SU-DHL-6 (cell line): Measurements from ENCODE around the gene PDZD4.

Experiments used
- H2AFZ ChIP-seq: fragments of 200-600 bp; sonication (generic); 2 replicates; pipeline ENCODE4 v1.6.1; 2014; ENCODE audit warnings: low read depth, mild to moderate bottlenecking, moderate library complexity, mixed read lengths, antibody characterized with exemption, low read length; ENCODE audit not compliant: severe bottlenecking
- H3F3A ChIP-seq: fragments of 200-600 bp; shearing (Covaris generic); 2 replicates; pipeline ENCODE4 v1.6.0; 2016; ENCODE audit warnings: antibody characterized with exemption, mild to moderate bottlenecking; ENCODE audit not compliant: insufficient read depth
- H3K27ac ChIP-seq: fragments of 200-600 bp; sonication (generic); 2 replicates; pipeline ENCODE4 v1.5.1; 2016; ENCODE audit warnings: low read depth, mild to moderate bottlenecking, low read length, moderate library complexity, mixed read lengths
- H3K27me3 ChIP-seq: fragments of 200-600 bp; sonication (generic), shearing (Covaris generic); 2 replicates; pipeline ENCODE4 v1.6.0; 2014; ENCODE audit warnings: mild to moderate bottlenecking, low read length
- H3K36me3 ChIP-seq: fragments of 200-600 bp; sonication (generic); 2 replicates; pipeline ENCODE4 v1.6.1; 2014; ENCODE audit warnings: mild to moderate bottlenecking, low read length, mixed read lengths
- H3K4me2 ChIP-seq: fragments of 300-600, 200-600 bp; shearing (Covaris generic), sonication (generic); 2 replicates; pipeline ENCODE4 v1.6.0; 2014; ENCODE audit warnings: low read length, low read depth, mild to moderate bottlenecking; ENCODE audit not compliant: poor library complexity, severe bottlenecking
- H3K4me3 ChIP-seq: fragments of 200-600 bp; sonication (generic); 2 replicates; pipeline ENCODE4 v1.5.1; 2014; ENCODE audit warnings: antibody characterized with exemption, low read length, mild to moderate bottlenecking, mixed read lengths; ENCODE audit not compliant: insufficient read depth, poor library complexity, severe bottlenecking
- H3K79me2 ChIP-seq: fragments of 200-600 bp; sonication (generic); 2 replicates; pipeline ENCODE4 v1.6.1; 2014; ENCODE audit warnings: mild to moderate bottlenecking, low read length, moderate library complexity; ENCODE audit not compliant: insufficient read depth
- H3K9ac ChIP-seq: fragments of 200-600 bp; sonication (generic); 2 replicates; pipeline ENCODE4 v1.7.0; 2014; ENCODE audit warnings: mild to moderate bottlenecking, low read length
- H3K9me2 ChIP-seq: fragments of 200-600 bp; sonication (generic); replicated peaks from 2 replicates; pipeline ENCODE4 v1.6.1; 2014; ENCODE audit warnings: low read length; ENCODE audit not compliant: insufficient read depth
- H3K9me3 ChIP-seq: fragments of 200-600 bp; sonication (generic); 2 replicates; pipeline ENCODE4 v1.6.1; 2014; ENCODE audit warnings: low read length, mixed read lengths; ENCODE audit not compliant: insufficient read depth
- H4K20me1 ChIP-seq: fragments of 200-600 bp; sonication (generic); 2 replicates; pipeline ENCODE4 v1.6.1; 2014; ENCODE audit warnings: low read depth, mild to moderate bottlenecking, antibody characterized with exemption, low read length, moderate library complexity, mixed read lengths
- EZH2phosphoT487 ChIP-seq: fragments of 200-600 bp; sonication (generic), shearing (Covaris generic); conservative IDR thresholded peaks from 2 replicates; pipeline ENCODE4 v1.6.1; 2018; ENCODE audit warnings: mild to moderate bottlenecking, antibody characterized with exemption, low read length, moderate library complexity, mixed read lengths
- TF ChIP-seq, protein P1 (sequence below): fragments of 200-600 bp; sonication (generic); IDR thresholded peaks from one replicate; pipeline ENCODE4 v1.5.1; 2017; ENCODE audit warnings: antibody characterized with exemption, mild to moderate bottlenecking, low read length, moderate library complexity; ENCODE audit not compliant: insufficient read depth, poor library complexity, severe bottlenecking

The PDZD4 gene

DNA sequence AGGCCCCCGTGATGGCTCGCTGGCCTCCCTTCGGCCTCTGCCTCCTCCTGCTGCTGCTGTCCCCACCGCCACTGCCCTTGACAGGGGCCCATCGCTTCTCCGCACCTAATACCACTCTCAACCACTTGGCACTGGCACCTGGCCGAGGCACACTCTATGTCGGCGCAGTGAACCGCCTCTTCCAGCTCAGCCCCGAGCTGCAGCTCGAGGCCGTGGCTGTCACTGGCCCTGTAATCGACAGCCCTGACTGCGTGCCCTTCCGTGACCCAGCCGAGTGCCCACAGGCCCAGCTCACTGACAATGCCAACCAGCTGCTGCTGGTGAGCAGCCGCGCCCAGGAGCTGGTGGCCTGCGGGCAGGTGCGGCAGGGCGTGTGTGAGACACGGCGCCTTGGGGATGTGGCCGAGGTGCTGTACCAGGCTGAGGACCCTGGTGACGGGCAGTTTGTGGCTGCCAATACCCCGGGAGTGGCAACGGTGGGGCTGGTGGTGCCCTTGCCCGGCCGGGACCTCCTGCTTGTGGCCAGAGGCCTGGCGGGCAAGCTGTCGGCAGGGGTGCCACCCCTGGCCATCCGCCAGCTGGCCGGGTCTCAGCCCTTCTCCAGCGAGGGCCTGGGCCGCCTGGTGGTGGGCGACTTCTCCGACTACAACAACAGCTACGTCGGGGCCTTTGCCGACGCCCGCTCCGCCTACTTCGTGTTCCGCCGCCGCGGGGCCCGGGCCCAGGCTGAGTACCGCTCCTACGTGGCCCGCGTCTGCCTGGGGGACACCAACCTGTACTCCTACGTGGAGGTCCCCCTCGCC is 63.3 kb downstream of the PDZD4 start:
- Histone ChIP-seq H3K27ac (no peak overlapping the region), H2AFZ (no peak overlapping the region), H3K4me2 (no peak overlapping the region), H3K79me2 (no peaks in the 10 kb centered on the region), H3K9me3 (no peaks in the 10 kb centered on the region), H3F3A (no peaks in the 10 kb centered on the region), H3K9ac (no peak overlapping the region), H4K20me1 (no peaks in the 10 kb centered on the region), H3K27me3 (no peaks in the 10 kb centered on the region), H3K9me2 (no peaks in the 10 kb centered on the region), H3K36me3 (no peaks in the 10 kb centered on the region), H3K4me3 (no peak overlapping the region)
- TF ChIP-seq, protein P1, sequence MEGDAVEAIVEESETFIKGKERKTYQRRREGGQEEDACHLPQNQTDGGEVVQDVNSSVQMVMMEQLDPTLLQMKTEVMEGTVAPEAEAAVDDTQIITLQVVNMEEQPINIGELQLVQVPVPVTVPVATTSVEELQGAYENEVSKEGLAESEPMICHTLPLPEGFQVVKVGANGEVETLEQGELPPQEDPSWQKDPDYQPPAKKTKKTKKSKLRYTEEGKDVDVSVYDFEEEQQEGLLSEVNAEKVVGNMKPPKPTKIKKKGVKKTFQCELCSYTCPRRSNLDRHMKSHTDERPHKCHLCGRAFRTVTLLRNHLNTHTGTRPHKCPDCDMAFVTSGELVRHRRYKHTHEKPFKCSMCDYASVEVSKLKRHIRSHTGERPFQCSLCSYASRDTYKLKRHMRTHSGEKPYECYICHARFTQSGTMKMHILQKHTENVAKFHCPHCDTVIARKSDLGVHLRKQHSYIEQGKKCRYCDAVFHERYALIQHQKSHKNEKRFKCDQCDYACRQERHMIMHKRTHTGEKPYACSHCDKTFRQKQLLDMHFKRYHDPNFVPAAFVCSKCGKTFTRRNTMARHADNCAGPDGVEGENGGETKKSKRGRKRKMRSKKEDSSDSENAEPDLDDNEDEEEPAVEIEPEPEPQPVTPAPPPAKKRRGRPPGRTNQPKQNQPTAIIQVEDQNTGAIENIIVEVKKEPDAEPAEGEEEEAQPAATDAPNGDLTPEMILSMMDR, result no peak
- TF ChIP-seq EZH2phosphoT487, result no peak

DNA sequence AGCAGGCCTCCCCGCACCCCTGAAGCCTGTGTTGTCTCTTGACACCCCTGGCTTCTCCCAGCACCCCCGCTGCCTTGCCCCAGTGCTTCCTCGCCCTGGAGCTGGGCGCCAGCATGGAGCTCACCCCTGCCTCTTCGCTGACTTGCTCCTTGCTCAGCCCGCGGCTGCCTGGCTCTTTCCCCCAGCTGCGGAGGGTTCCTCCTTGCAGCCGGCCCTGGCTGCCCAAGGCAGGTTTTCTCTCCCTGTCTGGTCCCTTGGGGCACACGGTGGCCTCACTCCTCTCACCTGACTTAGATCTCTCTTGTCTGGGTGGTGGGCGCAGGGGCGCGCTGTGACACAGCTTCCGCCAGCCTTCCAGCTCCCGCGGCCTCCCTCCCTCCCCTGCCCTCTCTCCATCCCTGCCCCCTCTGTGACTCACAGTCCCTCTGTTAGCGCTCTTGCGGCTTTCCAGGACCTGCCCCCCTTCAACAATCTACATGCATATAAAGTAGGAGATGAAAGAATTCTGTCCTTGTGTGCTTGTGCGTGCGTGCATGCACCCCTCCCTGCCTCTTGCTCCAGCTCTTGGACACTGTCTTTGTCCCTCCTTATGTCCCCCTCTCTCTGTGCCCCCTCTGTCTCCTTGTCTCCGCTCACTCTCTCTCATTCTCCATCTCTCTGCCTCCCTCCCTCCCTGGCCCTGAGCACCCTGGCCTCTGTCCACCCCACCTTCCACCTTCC is 64.1 kb downstream of the PDZD4 start:
- no peaks in the 10 kb centered on the region for H3K9me2 ChIP-seq
- H4K20me1 ChIP-seq, result no peaks in the 10 kb centered on the region
- TF ChIP-seq EZH2phosphoT487, result no peak
- TF ChIP-seq, protein P1, result no peak
- H2AFZ ChIP-seq, result no peak overlapping the region
- no peaks in the 10 kb centered on the region for H3K27me3 ChIP-seq
- H3K9me3 ChIP-seq, result no peaks in the 10 kb centered on the region
- H3K79me2 ChIP-seq, result no peaks in the 10 kb centered on the region
- no peak overlapping the region for H3K9ac ChIP-seq
- no peak overlapping the region for H3K4me2 ChIP-seq
- no peak overlapping the region for H3K4me3 ChIP-seq
- no peaks in the 10 kb centered on the region for H3K36me3 ChIP-seq
- H3K27ac ChIP-seq, result no peak overlapping the region
- H3F3A ChIP-seq, result no peaks in the 10 kb centered on the region

DNA sequence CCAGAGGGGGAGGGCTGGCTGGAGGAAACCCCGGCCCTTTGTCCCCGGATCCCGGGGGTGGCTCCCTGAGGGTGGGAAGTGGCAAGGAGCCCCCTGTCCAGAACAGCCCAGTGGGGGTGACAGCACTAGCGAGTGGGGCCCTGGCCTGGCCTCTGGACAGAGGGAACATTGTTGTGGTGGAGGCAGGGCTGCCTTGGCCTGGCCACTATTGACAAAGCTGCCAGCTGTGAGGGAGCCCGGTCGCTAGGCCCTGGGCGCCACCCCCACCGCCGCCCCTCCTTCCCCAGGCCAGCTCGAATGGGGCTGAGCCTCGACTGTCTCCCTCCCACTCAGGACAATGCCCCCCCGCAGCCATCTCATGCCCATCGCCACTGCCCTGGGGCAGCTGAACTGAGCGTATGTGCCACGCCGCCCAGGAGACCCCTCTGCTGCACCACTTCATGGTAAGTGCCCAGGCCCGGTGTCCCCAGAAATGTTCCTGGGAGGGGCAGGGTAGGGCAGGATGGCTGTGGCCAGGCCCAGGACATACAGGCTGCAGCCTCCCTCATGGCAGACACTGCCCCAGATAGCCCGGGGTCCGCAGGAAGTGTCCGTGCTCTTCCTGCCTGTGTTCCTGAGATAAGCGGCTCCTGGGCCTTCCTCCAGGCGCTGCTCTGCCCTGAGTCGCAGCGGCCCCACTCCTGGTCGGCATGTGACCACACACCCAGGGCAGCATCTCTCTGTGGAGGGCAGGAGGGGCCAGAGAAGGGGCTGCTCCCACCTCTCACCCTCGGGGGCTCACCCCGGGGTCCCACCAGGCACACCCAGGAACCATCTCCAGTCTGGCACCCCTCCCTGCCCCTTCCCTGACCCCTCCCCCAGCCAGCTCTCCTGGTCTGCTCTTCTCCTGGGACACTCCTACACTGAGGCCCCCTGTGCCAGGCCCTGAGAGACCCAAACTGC is 64.9 kb downstream of the PDZD4 start:
- TF ChIP-seq EZH2phosphoT487, result no peak
- Histone ChIP-seq H3K79me2 (no peaks in the 10 kb centered on the region), H2AFZ (no peak overlapping the region), H3K36me3 (no peaks in the 10 kb centered on the region), H3F3A (no peaks in the 10 kb centered on the region), H3K27me3 (no peaks in the 10 kb centered on the region), H3K4me3 (no peak overlapping the region), H3K9me2 (no peaks in the 10 kb centered on the region), H4K20me1 (no peaks in the 10 kb centered on the region), H3K4me2 (no peak overlapping the region), H3K9me3 (no peaks in the 10 kb centered on the region), H3K9ac (no peak overlapping the region), H3K27ac (no peak overlapping the region)
